Fibroblast of upper back skin (primary cell): Measurements from ENCODE around the gene TCF20.

Source experiments
- DNase-seq: peaks from one replicate; pipeline ENCODE4 v3.0.0-alpha.2; 2013

Gene TCF20

GRCh38 chr22:42299586-42300258, 29.3 kb upstream of the TCF20 start:
- DNase-seq: no peak

GRCh38 chr22:42298746-42299145, 28.3 kb upstream of the TCF20 start:
- DNase-seq: no peak

DNA sequence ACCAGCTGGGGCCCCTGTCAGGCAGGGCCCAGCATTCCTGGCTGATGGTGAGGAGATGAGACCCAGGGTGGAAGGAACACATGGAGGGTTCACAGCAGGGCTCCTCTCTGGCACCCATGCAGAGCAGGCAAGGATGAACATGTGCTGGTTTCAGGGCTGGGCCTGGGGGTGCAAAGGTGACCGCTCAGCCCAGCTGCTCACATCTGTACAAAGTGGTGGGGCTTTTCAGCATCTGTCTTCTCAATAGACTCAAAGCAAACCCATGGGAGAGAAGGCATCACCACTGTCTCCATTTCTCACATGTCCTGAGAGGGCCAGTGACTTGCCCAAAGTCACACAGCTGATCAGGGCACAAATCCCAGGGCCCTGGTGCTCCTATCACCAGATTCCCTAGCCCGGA, 27.3 kb upstream of the TCF20 start:
- DNase-seq: no peak

DNA sequence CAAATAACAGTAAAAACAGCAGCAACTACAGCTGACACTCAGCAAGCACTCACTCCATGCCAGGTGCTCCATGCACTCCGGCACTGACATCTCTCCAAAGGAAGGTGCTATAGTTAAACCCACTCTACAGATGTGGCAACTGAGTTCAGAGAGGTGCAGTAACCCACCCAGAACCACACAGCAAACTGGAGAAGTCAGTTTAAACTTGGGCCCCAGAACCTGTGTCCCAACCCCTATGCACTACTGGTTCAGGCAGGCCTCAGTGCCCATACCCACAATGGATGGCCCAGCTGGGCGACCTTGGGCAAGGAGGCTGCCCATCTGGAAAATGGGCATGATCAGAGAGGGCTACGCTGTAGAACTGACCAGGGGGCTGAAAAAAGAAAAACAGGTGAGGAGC, 26.4 kb upstream of the TCF20 start:
- no peak for DNase-seq

DNA sequence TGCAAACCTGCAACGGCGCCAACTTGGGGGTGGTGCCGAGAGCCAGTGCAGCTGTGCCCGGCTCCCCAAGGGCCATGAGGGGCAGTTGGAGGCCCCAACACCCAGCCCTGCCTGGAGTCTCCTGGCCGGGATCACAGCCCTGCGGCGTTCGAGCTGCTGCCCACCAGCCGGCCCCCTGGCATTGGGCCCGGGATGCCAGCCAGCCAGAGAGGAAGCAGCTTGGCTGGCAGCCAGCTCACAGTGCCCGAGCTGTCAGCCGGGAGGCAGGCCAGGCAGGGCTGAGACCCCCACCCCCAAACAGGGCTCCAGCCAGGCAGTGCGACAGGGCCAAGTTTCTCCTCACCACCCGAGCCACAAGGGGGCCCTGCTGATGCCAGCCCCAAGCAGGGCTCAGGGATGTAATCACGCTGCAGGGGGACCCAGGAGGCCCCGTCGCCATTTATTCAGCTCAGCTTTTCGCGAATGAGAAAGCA, 26.0 kb upstream of the TCF20 start:
- no peak for DNase-seq

DNA sequence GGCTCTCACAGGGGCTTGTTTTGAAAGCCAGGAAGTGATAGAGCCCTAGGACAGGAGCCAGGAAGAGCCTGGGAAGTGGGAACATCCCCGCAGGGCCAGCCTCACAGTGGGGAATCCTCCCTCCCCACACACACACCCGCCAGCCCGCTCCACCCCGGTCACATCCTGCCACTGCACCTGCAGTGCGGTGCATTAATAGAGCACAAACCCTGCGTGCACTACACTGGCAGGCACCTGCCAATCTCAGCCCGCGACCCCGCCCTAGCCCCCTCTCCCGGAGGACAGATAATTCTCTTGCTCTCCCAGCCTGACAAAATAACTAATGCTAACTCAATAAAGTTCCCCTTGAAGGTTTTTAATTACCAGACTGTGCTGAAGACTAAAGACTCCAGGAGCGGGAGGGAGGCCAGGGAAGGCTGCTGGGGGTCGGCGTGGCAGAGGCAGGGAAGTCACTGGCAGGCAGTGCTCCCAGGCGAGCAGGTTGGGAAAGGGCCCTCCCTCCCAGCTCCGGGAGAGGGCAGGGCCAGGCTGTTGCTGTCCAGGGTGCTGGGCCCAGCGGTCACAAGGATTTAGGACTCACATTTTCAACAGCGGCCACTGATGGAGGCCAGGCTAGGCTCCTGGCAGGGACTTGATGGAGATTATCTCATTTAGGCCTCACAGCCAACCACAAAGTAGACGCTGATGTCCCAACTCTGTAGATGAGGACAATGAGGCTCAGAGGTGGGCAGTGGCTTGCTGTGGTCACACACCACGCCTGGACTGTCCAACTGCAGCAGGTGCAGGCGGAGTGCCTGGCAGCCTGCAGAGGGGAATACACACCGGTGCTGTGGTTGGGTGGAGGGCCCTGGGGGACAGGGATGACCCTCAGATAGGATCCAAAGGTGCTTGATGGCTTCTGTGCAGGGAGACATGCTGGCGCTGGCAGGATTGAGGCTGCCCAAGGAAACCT, 23.9 kb upstream of the TCF20 start:
- peak; percentile 40 for DNase-seq

GRCh38 chr22:42292732-42293520, 22.5 kb upstream of the TCF20 start:
- no peak for DNase-seq

- DNase-seq: no peak
Measured at GRCh38 chr22:42291287-42291686, 20.8 kb upstream of the TCF20 start.

DNA sequence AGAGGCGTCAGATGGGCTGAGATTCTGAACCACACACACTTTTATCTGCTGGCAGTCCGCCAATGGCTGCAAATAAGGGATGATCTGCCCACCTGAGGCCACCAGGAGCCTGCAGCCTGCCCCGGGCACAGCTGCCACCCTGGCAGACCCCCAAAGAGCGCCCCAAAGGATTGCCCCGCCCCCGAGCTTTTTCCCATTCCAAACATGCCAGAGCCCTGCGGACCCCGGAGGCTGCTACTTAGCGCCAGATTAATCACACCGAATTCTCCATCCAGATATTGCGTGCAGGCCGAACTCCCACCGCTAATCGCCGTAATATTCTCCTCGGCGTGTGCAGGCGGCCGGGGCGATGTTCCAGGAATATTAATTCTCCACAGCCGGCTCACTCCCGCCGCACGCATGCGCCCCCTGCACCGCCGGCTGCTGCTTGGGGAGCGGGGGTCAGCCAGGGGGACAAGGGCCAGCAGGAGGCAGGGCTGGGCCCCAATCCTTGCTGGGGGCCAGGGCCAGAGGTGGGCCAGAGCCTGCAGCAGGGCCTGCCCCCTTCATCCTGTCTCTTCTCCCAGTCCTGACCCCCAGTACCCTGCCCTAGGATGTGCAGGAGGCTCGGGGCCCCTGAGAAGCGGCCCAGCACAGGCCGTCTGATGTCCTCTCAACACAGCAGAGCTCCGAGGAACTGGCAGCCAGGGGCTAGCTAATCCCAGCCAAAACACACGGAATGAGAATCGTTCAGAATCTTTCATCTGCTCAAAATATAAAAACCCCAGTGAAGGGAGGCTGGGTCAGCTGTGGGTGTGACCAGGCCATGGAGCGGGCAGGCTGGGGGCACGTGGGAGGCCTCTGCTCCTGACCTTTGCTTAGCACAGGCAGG, 19.5 kb upstream of the TCF20 start:
- peak; percentile 58 for DNase-seq

GRCh38 chr22:42288791-42289190, 18.3 kb upstream of the TCF20 start:
- DNase-seq: no peak

- DNase-seq: no peak
Measured at GRCh38 chr22:42287174-42287890, 16.9 kb upstream of the TCF20 start.

- no peak for DNase-seq
Measured at GRCh38 chr22:42286205-42286604, 15.8 kb upstream of the TCF20 start.

DNA sequence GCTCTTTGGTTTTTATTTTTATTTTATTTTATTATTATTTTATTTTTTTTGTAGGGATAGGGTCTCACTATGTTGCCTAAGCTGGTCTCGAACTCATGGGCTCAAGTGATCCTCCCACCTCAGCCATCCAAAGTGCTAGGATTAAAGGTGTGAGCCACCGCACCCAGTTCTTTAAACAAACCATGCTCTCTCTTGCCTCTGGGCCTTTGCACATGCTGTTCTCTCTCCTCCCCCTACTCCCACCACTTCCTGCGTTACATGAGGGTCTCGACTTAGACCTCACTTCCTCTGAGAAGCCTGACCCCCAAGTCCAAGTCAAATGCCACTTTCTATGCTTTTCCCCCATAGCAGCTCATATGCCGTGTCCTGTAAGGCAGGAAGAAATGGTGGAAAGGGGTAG, 15.2 kb upstream of the TCF20 start:
- no peak for DNase-seq

- DNase-seq: no peak
Measured at GRCh38 chr22:42284643-42285181, 14.3 kb upstream of the TCF20 start.

GRCh38 chr22:42284202-42284591, 13.7 kb upstream of the TCF20 start:
- no peak for DNase-seq

DNA sequence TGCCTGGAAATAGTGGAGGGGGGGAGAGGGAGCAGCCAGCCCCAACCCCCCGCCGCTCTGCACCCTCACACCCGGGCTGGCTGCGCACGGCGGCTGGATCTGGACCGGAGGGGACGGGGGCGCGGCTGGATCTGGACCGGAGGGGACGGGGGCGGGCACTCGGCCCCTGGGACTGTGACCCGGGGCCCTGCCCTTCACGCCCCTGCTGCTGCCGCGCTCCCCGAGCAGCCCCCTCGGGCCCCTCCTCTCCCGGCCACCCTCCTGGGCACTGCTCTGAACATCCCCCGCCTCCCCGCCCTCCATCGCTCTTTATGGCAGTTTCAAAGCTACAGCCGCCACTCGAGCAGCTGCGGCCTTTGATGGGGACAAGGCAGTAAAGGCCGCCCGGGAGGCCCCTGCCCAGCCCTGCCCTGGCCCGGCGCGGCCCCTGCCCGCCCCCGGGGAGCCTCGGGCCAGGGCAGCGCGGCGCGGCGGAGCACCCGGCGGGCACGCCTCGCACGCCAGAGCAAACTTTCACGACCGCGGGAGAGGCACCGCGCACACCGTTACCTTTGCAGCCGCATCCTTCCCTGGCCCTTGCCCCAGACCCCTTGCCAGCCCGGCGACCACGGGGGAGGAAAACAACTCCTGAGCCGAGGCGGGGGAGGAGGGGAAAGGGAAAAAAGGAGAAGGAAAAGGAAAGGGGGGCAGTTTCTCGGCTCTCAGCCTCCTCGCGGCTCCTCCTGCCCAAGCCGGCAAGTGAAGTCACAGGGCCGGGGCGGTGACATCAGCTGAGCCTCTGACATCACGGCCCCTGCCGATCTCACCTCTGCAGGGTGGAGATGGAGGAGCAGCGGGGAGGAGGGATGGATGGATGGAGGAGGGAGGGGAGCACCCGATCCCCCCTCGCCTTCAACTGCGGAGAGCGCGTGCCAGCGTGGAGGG, 13.1 kb upstream of the TCF20 start:
- DNase-seq: peak; percentile 9

DNA sequence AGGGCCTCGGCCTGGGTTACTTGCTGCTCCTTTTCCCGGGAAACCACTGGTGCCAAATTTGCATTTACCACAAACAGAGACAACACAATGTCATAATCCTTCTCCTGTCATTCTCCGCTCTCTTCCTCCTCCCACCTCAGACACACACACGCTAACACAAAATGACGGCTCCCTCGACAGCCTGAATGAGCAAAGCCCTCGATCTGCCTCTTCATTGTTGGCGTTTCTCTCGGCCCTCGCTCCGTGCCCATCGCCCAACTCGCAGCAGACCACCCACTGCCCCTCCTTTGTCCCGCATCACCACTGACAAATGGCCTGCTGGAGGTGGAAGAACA, 12.5 kb upstream of the TCF20 start:
- DNase-seq: no peak

DNA sequence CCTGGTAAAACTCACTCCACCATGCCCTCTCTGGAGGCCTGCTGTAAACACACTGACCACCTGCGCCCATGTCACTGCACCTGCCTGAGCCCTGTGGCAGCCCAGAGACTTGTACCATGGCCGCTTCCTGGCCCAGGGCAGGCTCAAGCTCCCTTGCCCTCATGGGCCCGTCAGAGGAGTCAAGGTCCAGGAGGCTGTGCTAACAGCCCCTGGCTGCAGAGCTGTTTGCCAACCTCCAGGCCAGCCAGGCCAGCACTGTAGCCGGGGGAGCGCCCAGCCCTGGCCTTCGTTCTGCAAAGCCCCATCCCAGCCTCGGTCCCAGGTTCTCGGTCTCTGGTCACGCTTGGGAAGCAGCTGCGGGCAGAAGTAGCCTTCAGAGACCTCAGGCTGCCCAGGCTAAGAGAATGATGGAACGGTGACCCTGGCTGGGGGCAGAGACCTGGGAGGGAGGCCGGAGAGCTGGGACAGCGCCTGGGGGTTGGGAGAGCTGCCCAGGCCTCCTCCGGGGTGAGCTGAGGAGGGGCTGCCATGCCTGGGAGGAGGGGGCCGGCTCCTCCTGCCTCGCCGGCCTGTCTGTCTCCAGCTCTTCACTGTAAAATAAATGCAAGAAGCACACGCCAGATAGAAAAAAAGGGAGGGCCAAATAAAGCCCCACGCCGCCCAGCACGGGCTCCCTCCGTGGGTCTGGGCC, 11.9 kb upstream of the TCF20 start:
- DNase-seq: no peak

- no peak for DNase-seq
Measured at GRCh38 chr22:42281706-42282251, 11.3 kb upstream of the TCF20 start.
